Activated naive CD4-positive, alpha-beta T cell treated with anti-CD3 and anti-CD28 coated beads, Interleukin-2, amount 50 U/mL, for 16 hours (primary cell): ENCODE measurements around the gene ARAP2.

Source experiments
- DNase-seq: peaks from one replicate; pipeline ENCODE4 v3.0.0-alpha.2; 2020

Gene ARAP2, protein sequence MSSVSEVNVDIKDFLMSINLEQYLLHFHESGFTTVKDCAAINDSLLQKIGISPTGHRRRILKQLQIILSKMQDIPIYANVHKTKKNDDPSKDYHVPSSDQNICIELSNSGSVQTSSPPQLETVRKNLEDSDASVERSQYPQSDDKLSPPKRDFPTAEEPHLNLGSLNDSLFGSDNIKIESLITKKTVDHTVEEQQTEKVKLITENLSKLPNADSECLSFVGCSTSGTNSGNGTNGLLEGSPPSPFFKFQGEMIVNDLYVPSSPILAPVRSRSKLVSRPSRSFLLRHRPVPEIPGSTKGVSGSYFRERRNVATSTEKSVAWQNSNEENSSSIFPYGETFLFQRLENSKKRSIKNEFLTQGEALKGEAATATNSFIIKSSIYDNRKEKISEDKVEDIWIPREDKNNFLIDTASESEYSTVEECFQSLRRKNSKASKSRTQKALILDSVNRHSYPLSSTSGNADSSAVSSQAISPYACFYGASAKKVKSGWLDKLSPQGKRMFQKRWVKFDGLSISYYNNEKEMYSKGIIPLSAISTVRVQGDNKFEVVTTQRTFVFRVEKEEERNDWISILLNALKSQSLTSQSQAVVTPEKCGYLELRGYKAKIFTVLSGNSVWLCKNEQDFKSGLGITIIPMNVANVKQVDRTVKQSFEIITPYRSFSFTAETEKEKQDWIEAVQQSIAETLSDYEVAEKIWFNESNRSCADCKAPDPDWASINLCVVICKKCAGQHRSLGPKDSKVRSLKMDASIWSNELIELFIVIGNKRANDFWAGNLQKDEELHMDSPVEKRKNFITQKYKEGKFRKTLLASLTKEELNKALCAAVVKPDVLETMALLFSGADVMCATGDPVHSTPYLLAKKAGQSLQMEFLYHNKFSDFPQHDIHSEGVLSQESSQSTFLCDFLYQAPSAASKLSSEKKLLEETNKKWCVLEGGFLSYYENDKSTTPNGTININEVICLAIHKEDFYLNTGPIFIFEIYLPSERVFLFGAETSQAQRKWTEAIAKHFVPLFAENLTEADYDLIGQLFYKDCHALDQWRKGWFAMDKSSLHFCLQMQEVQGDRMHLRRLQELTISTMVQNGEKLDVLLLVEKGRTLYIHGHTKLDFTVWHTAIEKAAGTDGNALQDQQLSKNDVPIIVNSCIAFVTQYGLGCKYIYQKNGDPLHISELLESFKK (N-terminal part only)

DNA sequence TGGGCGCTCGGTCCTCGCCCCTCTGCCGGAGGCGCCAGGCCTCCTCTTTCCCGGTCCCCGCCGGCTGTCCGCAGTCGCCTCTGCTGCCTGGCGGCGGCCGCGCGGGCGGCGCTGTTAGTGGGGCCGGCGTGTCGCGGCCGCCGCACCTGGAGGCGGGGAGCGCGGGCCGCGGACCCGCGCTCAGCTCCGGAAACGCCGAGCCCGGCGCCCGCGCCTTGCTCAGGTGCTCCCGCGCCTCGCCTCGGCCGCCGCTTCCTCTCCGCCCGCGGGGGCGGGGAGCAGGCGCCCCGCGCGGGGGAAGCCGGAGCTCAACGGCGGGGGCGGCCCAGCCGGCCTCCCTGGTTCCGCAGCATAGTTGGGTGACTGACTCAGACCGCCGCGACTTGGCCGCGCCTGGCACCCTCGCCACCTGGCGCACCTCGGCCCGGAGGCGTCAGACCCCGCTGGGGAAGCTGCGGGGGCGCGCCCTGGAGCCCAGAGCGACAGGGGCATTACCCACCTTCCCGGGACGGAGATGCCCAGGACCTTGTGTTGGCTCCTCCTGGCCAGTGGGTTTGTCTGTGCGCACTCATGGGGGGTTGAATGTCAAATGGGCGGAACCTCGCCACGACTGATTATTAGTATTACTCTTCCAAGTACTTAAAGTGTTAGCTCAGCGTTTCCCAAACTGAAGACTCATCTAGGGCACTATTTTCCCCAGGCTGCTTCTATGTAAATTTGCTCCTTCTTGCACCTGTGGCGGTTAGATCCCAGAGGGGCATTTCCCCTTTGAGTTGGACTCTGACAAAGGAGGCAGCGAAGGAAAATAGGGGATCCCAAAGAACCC, at the start of gene ARAP2:
Gene ARAP2, minus strand, starts transcription at position 258 of the 826 bp plus-strand sequence. CDS start 15,028 bp downstream, outside the sequence.
- DNase-seq = peak; percentile 74

DNA sequence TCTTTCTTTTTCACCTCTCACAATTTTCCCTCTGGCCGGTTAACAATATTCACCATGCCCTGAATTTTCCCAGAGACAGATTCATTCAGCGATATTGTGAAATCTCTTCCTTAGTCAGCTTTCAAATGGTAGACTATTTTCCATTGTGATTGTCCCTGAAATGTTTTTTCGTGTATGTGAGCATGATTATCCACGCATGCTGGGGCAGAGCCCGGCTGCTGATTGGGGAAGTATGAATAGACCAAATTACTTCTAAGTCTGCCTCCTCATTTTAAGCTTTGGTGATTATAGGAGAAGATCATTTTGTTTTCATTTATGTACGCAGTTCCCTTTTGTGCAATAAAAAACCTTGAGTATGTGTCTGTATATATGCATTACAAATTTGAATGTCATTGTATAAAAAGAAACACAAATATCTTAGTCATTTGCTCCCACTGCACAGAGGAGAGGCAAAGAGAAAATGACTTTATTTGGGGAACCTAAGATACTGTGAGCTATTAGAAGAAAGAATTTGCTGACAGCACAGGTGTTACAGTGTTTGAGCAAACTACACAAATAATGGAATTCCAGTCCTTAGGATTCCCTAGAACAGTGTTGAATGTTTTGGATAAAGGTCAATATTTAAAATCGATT, 48.4 kb upstream of the ARAP2 start:
- no peak for DNase-seq

DNA sequence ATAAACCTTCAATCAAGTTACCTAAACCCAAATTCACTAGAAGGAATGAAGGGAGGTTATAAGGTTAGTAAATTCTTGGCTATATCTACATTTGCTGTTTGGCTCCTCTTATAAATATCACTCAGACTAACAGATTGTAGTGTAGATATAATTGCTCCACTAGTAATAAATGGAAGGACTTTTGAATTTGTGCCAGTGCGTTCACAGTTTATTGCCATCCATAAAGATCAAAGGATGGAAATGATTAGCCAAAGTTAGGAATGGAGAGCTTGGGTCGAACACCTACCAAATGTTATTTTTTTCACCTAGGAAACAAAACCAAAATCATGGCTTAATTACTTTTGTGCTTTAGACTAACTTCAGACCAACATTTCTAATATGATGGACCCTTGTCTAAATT, 46.3 kb upstream of the ARAP2 start:
- no peak for DNase-seq

DNA sequence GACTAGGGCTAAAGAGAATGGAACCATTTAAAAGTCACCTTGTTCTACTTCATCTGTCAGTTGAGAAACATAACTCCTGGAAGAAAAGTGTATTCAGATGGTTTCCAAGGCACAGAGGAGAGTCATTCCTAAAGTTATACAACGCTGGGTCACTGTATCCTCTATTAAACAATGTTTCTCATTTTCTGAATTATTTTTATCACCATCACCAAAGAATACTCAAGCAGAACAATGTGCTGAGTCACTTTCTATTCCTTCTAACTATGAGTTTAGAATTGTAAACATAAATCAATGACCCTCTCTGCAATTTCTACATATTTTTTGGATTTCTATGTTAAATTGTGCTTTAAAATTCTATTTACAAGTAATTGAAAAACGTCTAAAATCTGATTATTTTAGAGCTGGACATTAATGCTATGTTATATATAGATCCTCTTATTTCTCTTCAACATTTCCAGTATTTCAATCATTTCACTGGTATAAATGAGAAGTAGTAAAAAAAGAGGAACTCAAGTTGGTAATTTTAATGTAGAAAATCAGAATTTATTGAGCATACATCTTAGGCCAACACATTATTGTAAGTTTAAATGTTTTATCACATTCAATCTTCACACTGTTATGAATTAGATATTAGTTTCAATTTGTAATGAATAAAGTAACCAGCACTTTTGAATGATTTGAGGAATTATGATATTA, 44.6 kb upstream of the ARAP2 start:
- no peak for DNase-seq

DNA sequence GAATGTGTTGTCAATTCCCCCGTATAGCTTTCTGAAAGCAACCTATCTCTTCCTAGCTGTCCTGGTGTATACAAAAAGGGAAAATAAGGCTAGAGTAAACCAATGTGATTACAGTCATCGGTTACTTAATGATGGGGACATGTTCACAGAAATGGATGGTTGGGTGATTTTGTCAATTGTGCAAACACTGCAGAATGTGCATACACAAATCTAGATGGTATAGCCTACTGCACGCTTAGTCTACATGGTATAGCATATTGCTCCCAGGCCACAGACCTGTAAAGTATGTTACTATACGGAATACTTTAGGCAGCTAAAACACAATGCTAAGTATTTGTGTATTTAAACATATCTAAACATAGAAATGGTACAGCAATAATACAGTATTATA, 42.2 kb upstream of the ARAP2 start:
- no peak for DNase-seq

DNA sequence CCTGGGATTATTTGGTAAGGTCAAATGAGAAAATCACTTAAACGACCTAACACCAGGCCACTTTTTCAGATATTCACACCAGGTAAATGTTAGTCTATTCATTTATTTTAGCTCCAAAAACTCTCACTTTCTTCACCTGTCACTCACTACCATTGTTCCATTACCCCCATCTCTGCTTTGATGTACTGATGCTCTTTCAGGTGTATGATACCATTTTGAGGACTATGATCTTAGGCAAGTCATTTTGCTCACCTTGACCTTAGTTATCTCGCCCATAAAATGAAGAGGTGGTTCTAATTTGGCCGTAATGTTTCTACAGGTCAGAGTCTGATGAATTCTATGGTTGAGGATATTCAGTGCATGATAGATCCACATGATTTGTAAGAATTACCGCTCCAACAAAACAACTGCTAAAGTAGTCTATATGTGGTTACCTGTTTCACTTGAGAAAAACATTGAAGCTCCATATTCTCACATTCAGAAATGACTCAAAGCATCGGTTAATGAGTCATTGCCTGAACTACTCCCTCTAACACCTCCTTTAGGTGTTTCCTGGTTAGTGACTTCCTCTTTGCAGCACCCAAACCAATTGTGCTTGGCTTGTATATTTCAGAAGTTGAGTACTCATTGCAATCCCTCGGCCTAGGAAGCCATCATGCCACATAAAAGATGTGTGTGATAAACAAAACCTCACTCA, 41.6 kb upstream of the ARAP2 start:
- DNase-seq = peak; percentile 45

DNA sequence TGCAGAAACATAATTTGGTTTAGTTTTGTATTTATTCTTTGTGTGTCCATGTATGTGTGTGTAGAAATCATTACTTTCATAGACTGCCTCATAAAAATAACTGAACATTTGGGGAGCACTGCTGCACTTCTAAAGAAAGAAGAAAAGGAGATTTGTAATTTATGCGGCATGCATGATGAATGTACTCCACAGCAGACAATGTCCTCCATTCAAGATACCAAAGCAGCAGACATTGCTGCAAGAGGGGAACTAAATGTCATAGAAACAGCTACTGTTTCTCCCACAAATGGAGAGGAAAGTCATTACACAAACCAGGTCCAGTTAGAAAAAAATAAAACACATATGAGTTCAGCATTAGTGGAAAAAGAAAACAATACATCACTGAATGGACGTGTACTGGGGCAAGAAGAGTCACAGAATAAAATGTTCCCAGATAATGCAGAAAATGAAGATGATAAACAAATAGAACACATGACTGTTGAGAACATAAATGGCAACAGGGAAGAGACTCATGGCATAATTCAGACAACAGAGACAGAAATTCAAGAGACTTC, 39.7 kb upstream of the ARAP2 start:
- DNase-seq = no peak

DNA sequence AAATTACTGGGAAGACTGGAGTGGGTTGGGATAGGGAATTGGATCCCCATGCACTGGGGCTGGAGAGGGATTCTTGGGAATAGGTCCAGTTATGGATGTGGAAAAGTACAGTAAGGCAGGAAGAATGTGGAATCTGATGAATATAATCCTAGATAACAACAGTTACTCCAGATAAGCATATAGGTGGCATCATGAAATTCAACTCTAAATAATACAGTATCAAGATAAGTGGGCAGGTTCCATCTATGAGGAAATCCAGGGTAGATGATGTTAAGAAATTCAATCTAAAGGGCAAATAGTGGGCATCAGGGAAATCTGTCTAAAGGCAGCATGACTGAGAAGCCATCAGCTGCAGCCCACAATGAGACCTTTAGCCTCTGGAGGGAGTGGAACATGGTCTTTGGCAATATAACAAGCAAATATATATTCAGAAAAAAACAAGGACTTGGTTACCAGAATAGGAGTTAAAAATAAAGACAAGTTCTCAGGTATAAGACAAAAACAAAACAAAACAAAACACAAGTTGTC, 38.3 kb upstream of the ARAP2 start:
- no peak for DNase-seq

DNA sequence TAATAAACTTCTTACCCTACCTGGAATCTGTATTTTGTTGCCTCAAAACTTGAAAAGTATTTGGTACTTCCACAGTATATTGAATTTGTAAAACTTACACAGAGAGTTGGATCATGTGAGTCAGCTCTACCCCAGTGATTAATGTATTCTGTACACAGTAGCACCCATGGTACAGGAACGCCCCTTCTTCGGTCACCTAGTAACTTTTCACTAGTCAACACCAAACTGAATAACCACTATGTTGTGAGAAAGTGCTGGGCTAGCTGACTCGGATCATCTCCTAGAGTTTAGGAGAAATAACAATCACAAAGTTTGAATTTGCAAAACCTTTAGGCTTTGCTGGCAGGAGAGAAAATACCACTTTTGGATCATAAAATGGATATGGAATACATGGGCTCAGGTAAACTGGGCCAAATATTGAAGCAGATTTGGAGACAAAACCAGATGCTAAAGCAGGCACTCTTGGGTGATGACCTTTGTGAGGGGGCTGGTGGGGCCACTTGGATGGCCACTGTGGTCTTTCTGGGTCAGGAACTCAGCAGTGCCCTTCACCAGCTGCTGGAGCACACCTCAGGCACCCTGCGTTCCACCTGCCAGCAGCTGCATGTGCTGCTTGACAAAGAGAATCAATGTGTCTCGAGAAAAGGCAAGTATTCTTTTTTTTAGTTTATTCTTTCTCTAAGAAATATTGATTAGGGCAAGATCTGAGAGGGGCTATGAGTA, 37.2 kb upstream of the ARAP2 start, which contains the start of gene DTHD1:
Gene DTHD1, plus strand, starts transcription at position 233 of the 723 bp plus-strand sequence. Its CDS starts 143 bp downstream, at position 376.
- DNase-seq = no peak

DNA sequence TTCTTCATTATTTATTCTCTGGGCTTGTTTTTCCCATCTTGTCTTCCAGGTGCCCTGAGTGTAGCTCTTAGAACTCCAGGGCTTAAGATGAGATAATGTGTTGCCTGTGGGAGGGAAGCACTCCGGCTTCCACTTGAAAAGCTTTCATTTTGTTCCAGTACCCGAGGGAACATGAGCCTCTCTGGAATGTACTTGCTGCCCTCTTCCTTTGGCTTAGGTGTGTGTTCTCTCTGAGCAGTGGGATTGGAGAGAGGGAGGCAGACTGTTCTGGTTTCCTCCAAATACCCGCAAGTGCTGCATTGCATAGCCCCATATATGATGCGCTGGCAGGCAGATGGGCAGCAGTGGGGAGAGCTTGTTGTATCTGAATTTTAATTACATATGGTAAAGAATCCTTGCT, 36.2 kb upstream of the ARAP2 start:
- no peak for DNase-seq

DNA sequence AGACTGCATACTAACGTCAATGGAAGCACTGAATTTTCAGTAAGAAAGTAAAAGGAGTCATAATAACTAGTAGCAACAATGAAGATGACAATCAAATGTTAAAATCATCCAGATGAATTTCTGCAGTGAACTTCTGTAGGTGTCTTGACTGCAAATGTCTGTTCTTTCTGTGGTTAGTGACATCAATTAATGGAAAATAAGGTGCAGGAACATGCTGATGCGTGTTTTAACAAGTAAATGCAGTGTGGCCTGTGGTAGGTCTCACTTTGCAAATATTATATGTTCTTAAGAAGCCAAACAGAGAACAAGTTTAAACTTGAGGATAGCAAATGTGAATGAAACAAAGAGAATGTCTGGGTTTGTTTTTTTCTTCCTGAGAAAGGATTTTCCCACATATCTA, 34.5 kb upstream of the ARAP2 start:
- no peak for DNase-seq

DNA sequence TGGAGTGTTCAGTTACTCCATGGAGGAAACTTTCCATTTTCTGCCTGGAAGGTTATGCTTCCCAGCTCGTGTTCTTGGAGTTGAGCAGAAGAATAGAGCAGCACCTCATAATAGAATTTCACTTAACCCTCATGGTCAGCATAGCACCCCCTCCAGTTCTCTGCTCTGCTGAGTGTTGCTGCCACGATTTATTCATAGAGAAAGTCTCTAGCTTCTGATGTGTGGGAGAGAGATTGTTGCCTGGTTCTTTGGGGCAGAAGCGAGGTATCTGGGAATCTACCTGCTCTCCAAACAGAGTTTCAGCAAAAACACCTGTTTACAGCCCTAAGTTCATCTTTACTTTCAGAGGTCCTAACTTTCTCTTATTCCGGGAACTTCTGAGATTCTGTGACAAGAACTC, 33.2 kb upstream of the ARAP2 start:
- DNase-seq = no peak

DNA sequence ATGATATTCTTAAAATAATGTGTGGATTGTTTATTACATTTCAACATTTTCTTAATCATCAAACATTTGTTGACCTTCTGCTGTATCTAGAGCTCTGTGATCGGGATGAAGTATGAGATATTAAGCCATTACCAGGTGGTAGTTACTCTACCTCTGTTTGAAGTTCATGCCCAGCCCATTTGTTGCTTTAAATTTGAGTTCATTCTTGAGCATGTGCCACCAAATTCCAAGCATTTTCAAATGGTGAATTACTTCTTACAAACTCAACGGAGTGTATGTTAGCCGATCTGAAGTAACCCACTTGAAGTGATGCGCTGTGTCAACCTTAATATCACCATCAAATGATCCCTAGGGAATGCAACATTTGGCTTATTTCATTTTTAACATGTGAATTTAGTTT, 29.8 kb upstream of the ARAP2 start:
- no peak for DNase-seq

DNA sequence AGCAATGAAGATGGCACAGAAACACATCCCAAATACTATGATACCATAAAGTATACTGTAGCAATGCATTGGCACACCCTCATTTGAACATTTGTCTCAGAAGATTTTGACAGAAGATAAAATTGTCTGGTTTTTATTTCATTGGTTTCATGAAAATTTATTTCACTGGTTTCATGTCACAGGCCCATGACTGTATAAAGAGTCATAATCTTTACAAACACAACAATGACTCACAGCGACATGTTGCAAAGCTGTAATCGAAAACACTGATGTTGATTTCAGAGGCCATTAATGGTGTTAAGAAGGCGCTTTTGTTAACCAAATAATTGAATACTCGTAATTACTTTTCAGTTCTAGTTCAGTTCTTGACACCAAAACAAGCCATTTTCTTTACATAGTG, 29.0 kb upstream of the ARAP2 start:
- no peak for DNase-seq

DNA sequence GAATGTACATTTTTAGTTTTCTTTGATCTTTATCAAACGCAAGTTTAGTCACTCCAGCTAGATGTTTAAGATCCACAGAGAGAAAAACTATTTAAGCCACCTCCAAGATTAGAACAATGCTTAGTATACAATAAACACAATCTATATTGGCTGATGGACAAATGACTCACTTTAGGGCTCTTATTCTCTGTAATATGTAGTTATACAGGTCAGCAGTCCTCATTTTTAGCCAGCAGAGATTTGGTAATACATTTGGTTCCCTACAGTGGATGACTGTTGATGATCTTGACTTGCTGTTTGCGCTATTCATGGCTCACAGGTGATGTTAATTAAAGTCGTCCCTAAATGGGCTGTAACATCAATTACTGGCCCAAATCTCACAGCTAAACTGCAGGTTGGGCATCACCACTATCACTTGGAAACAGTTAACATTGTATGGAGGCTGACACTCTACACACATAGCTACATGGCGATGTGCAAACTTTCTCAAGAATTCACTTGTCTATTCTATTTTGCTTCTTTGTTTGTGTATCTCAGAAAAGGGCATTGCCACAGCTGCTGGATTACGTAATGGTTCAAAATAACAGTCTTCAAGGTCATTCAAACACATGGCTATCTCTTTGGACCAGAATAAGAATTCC, 25.3 kb upstream of the ARAP2 start:
- DNase-seq = no peak

DNA sequence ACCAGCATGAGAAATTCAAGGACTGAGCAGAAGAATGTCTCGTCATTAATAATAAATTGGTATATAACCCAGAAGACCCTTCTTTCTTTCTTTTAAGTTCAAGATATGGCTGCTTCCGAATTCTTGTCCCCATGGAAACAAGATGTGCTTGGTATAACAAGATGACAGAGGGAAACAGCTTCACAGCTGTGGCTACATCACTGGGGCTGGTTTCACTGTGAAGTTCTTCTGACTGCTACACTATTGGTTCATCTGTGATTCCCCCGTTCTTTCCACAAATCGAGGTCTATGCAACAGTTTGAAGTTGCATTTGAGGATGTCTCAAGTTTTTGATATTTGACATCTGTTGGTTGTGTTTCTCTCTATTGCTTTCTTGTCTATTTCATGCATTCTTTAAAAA, 24.8 kb upstream of the ARAP2 start:
- no peak for DNase-seq

DNA sequence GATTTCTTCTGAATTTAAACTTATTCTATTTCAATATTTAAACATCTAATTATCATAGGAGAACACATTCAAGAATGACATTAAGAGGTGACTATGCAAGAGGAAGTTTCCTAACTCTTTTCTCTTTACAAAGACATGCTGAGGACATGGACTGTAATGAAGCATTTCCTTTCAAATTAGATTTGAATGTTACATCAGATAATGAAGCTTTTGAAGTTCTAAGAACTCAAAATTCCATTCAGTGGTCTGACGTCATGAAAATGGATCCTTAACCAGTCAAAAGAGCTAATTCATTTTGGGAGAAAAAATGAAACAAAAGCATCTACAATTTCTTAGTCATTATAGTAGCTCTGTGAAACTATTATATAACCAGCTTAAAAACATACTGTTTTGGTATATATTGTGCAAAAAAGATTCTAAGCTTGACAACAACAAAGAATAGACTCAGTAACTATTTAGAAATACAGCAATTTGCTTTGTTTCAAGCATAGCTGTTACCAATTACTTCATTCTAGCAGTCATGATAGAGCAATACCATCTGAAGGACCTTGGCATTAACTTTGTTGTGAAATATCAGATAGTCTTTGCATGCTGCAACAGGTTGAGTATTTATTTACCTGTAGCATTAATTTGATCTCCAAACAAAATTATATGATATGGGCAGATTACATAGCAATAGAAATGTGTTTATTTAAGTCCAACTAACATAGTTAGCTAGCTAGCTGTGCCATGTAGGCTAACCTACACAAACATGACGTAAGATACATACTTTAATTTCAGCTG, 23.4 kb upstream of the ARAP2 start:
- DNase-seq = no peak
